ENCODE data around the gene FST. TPM values are rescaled to one million over a fixed set of nuclear protein-coding genes. Genes with fewer than 3 reads are reported as not detected.

Gene FST, protein sequence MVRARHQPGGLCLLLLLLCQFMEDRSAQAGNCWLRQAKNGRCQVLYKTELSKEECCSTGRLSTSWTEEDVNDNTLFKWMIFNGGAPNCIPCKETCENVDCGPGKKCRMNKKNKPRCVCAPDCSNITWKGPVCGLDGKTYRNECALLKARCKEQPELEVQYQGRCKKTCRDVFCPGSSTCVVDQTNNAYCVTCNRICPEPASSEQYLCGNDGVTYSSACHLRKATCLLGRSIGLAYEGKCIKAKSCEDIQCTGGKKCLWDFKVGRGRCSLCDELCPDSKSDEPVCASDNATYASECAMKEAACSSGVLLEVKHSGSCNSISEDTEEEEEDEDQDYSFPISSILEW
- 106 and 121 TPM in 2 replicates for polyA plus RNA-seq (2011; rRNA removed)
- 59.3 and 63.3 TPM in 2 replicates for polyA minus RNA-seq (2011; rRNA and poly(A)+ RNA removed)

DNA sequence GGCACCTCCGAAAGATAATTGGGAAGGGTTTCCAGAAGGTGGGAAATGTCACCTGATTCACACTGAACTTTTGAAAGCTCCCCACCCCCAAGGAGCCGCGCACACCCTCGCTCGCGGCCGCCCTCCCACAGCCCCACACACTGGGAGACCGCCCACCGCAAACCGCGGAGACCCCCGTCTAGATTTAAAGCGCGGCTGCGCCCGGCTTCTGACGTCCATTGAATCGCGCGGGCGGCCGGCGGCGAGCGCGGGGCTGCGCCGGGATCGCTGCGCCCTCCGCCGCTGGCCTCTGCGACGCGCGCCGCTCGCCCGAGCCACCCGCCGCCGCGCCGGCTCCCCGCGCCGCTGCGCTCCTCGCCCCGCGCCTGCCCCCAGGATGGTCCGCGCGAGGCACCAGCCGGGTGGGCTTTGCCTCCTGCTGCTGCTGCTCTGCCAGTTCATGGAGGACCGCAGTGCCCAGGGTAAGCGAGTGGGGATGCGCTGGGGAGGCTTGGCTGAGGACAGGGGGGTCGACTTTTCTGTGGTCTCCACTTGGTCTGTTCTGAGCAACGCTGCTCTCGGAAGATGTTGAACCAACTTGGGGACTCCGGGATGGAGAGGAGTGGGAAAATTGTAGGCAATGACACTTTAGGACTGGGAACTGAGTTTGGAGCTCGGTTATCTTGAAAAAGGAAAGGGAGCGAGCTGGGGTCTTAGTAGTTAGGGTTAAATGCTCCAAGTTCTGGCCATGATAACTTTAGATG is at the start of gene FST:
Gene FST, plus strand, starts transcription at position 214 of the 743 bp plus-strand sequence. Its CDS starts 163 bp downstream, at position 377.
- H3K27me3 ChIP-seq (ENCODE audit: control insufficient read depth, insufficient read depth, low read length): no peaks in the 10 kb centered on the region
- peak within 1 kb of the TSS; percentile 97 for H3K4me3 ChIP-seq (ENCODE audit: low read depth, low read length)
- H3K9me3 ChIP-seq (ENCODE audit: control insufficient read depth, insufficient read depth, low read length): no peaks in the 10 kb centered on the region; the same call in 1 of the 2 replicates
- DNase-seq (ENCODE audit: low read depth, low spot score): no peak
- H3K27ac ChIP-seq (ENCODE audit: low read depth, low read length): peak within 1 kb of the TSS; percentile 83
- POLR2A ChIA-PET: interaction anchor here (0.6 to 1.4 kb wide), 5 partner anchors 10 to 569 kb away, joined by 3 to 4 read pairs (median 3); no protein-coding TSS in a partner anchor
- CTCF ChIA-PET: interaction anchor here (0.6 to 2.2 kb wide), 7 partner anchors 220 to 754 kb away, joined by 3 to 9 read pairs (median 3); no protein-coding TSS in a partner anchor
- TF ChIP-seq, protein P1, sequence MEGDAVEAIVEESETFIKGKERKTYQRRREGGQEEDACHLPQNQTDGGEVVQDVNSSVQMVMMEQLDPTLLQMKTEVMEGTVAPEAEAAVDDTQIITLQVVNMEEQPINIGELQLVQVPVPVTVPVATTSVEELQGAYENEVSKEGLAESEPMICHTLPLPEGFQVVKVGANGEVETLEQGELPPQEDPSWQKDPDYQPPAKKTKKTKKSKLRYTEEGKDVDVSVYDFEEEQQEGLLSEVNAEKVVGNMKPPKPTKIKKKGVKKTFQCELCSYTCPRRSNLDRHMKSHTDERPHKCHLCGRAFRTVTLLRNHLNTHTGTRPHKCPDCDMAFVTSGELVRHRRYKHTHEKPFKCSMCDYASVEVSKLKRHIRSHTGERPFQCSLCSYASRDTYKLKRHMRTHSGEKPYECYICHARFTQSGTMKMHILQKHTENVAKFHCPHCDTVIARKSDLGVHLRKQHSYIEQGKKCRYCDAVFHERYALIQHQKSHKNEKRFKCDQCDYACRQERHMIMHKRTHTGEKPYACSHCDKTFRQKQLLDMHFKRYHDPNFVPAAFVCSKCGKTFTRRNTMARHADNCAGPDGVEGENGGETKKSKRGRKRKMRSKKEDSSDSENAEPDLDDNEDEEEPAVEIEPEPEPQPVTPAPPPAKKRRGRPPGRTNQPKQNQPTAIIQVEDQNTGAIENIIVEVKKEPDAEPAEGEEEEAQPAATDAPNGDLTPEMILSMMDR (IDR thresholded peaks at IDR 0.05; ENCODE audit: low read depth, low read length): no peak

DNA sequence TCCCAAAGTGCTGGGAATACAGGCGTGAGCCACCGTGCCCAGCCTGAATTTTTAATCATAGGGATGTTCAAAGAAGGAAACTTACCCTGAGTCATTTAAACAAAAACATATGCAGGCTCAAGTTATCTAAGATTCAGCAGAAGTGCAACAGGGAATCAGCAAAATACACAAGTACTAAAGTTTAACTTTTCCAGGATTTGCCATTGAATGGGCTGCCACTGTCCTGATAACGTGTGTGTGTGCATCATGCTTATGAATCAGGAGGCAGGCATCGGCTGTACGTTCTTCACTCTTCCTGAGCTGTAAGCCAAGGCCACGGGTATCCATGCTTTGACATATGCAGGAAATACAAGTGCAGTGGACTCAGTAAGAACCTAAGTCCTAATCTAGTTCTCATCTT is 48.8 kb upstream of the FST start:
- DNase-seq (ENCODE audit: low read depth, low spot score): no peak
- CTCF ChIA-PET: interaction anchor here (0.9 kb wide), 1 partner anchor 265 kb away, joined by 3 read pairs; no protein-coding TSS in a partner anchor

DNA sequence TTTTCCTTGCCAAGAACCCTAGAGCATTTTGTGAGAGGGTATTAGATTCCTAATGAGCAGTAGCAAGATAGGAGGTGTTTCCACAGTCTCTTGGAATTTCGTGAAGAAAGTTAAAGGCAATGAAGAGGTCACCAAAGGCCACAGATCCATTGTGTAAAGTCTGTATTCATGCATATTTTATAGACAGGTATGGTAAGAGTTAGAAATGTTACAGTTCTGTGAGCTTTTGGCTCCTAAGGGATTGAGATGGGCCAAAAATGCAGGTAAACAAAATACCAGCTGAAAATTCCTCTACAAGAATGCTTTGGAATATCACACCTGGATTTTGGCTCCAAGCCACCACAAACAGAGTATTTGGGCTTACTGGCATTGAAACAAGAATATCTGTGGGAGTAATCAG is 47.4 kb upstream of the FST start:
- Histone ChIP-seq H3K9me3 (ENCODE audit: control insufficient read depth, insufficient read depth, low read length) (no peaks in the 10 kb centered on the region), H3K27me3 (ENCODE audit: control insufficient read depth, insufficient read depth, low read length) (no peaks in the 10 kb centered on the region), H3K4me3 (ENCODE audit: low read depth, low read length) (no peak overlapping the region), H3K27ac (ENCODE audit: low read depth, low read length) (no peak overlapping the region)
- POLR2A ChIA-PET: no interaction called here
- CTCF ChIA-PET: interaction anchor here (0.8 kb wide), 1 partner anchor 263 kb away, joined by 3 read pairs; no protein-coding TSS in a partner anchor
- DNase-seq (ENCODE audit: low read depth, low spot score): no peak
- TF ChIP-seq, protein P1 (IDR thresholded peaks at IDR 0.05; ENCODE audit: low read depth, low read length): no peak

More for the DNA sequence above, 48.8 kb upstream of the FST start:
- Histone ChIP-seq H3K4me3 (ENCODE audit: low read depth, low read length) (no peak overlapping the region), H3K27ac (ENCODE audit: low read depth, low read length) (no peak overlapping the region), H3K9me3 (ENCODE audit: control insufficient read depth, insufficient read depth, low read length) (no peaks in the 10 kb centered on the region), H3K27me3 (ENCODE audit: control insufficient read depth, insufficient read depth, low read length) (no peaks in the 10 kb centered on the region)
- TF ChIP-seq, protein P1 (IDR thresholded peaks at IDR 0.05; ENCODE audit: low read depth, low read length): no peak
- POLR2A ChIA-PET: no interaction called here

DNA sequence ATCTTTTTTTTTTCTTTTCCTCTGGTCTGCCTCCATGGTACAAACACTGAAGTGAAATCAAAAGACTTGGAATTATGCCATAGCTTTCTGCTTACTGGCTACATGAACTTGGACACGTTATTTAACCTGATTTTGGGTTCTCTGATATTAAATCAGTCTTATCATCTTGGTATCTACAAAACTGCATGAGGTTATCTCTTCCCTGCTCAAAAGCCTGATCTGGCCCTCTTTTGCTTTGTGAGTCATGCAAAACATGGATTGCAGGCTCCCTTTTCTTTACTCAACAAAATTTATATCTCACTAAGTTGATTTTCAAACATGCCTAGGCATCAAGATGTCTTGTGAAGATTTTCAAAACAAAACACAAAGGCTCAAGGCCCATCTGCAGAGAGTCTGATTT is 45.9 kb upstream of the FST start:
- CTCF ChIA-PET: interaction anchor here (0.6 to 1.5 kb wide), 4 partner anchors 172 to 795 kb away, joined by 3 to 4 read pairs (median 3); no protein-coding TSS in a partner anchor
- Histone ChIP-seq H3K4me3 (ENCODE audit: low read depth, low read length) (no peak overlapping the region), H3K27ac (ENCODE audit: low read depth, low read length) (no peak overlapping the region), H3K9me3 (ENCODE audit: control insufficient read depth, insufficient read depth, low read length) (no peaks in the 10 kb centered on the region), H3K27me3 (ENCODE audit: control insufficient read depth, insufficient read depth, low read length) (no peaks in the 10 kb centered on the region)
- TF ChIP-seq, protein P1 (IDR thresholded peaks at IDR 0.05; ENCODE audit: low read depth, low read length): no peak
- DNase-seq (ENCODE audit: low read depth, low spot score): no peak
- POLR2A ChIA-PET: no interaction called here

Measured in AG04450 (cell line).